Right lobe of liver (tissue), 6 donors: ENCODE measurements around the gene RNPEP. TPM values are rescaled to one million over a fixed set of nuclear protein-coding genes. Genes with fewer than 3 reads are reported as not detected.

Experiments
- ATAC-seq, 4 donors: fragments of 200-7000 bp; cut with Tn5 transposase; one replicate each; pipeline ENCODE4 v1.9.1; 2020; ENCODE audit warnings: mild to moderate bottlenecking in 4 of 4, moderate library complexity in 4 of 4
- DNase-seq, 3 donors: peaks; one replicate each; pipeline ENCODE4 v3.0.0-alpha.2; 2020
- H3K27ac ChIP-seq, 3 donors: fragments of 200-600 bp; one replicate each; pipeline ENCODE4 v1.8.0; 2022
- H3K27me3 ChIP-seq, 2 donors: fragments of 200-600 bp; one replicate each; pipeline ENCODE4 v1.8.0; 2022
- H3K36me3 ChIP-seq, 4 donors: fragments of 200-600 bp; sonication (generic) in 1 of 4; one replicate each; pipeline versions ENCODE4 v1.5.1 to v1.8.0; 2017 to 2022; ENCODE audit warnings: control low read depth in 1 of 4
- H3K4me1 ChIP-seq, 4 donors: fragments of 200-600 bp; sonication (generic) in 1 of 4; one replicate each; pipeline versions ENCODE4 v1.5.1 to v1.8.0; 2017 to 2022; ENCODE audit warnings: control low read depth in 1 of 4
- H3K4me3 ChIP-seq, 3 donors: fragments of 200-600 bp; one replicate each; pipeline ENCODE4 v1.8.0; 2022
- H3K9me3 ChIP-seq, 4 donors: fragments of 200-600 bp; sonication (generic) in 1 of 4; one replicate each; pipeline versions ENCODE4 v1.5.1 to v1.8.0; 2017 to 2022; ENCODE audit warnings: control low read depth in 1 of 4
- CTCF ChIP-seq, 4 donors: fragments of 200-600 bp in 3 of 4; fragments of 450-650 bp in 1 of 4; IDR thresholded peaks; one replicate each; pipeline versions ENCODE4 v1.5.1 to v1.8.0; 2016 to 2022; ENCODE audit warnings: antibody characterized with exemption in 4 of 4, mild to moderate bottlenecking in 2 of 4
- POLR2A ChIP-seq: fragments of 450-650 bp; IDR thresholded peaks from one replicate; pipeline ENCODE4 v1.6.1; 2017; ENCODE audit warnings: antibody characterized with exemption, mild to moderate bottlenecking
- WGBS: methylation state at CpG from one replicate; pipeline ENCODE4 v1.1.6; 2018; ENCODE audit warnings: low coverage, low lambda C conversion rate; ENCODE audit not compliant: insufficient coverage; ENCODE audit errors: missing lambda C conversion rate; 5-methylcytosine and 5-hydroxymethylcytosine counted together
- intact Hi-C, 2 donors: fragments of 100-400 bp; cut with DNase I; formaldehyde crosslinking; loops; one replicate each; pipeline versions ENCODE4 v1.11.2 to v1.14.1; 2022
- total RNA-seq, 6 experiments: library from RNA; depleted of rRNA in 2 of 6; stranded (reverse); fragments of >200 nt in 2 of 6; fragmentation: NEBNext Ultra II Directional in 3 of 6; extraction: Animal tissue kit (Norgen Biotek cat#: 25700) in 3 of 6; gene quantifications; one replicate each; pipeline versions ENCODE4 v1.1.0 to v1.2.4, GENCODE V29; 2016 to 2023
- donor health status: DM: no; HTN: yes; CAD: no.
- donor health status: DM: no; HTN: no; CAD: no.
- donor health status: DM: no; HTN: no; CAD: no.
- donor health status: DM: no; HTN: yes; CAD: no.
- donor health status: DM: no; HTN: yes; CAD: no.

RNPEP gene
- total RNA-seq, 6 experiments from 2014 or later, result 28.9 to 51.5 (median 41.3) TPM

- H3K27me3 ChIP-seq, result no peaks in the 10 kb centered on the region
- DNase-seq (peak in 1 of 3 donors; percentile 37), ATAC-seq (peak in 1 of 4 donors; percentile 4)
- H3K9me3 ChIP-seq, result no peaks in the 10 kb centered on the region
- peaks cover 0 to 38% (median 12%) of the 10 kb centered on the region in 4 donors for H3K36me3 ChIP-seq
- H3K4me3 ChIP-seq, result no peak overlapping the region
- intact Hi-C loops, result loop anchor here in 1 of 2 donors (2.0 kb wide), 1 partner anchor 111 kb away; no protein-coding TSS in a partner anchor
- 56% methylated on average over 8 of the region's 8 CpGs for WGBS
- no peak overlapping the region for H3K27ac ChIP-seq
- peaks cover 0 to 20% (median 9%) of the 10 kb centered on the region in 4 donors for H3K4me1 ChIP-seq
- TF ChIP-seq POLR2A (no peak), CTCF (IDR thresholded peaks at IDR 0.05) (no peak)
Observed at GRCh38 chr1:202007304-202007703, 24.9 kb downstream of the RNPEP start.

GRCh38 chr1:202007805-202008489, 25.5 kb downstream of the RNPEP start:
- ATAC-seq (no peak), DNase-seq (no peak)
- 40% methylated on average over 5 of the region's 11 CpGs for WGBS
- H3K36me3 ChIP-seq, result peaks cover 0 to 38% (median 11%) of the 10 kb centered on the region in 4 donors
- intact Hi-C loops, result loop anchor here in 1 of 2 donors (2.0 kb wide), 1 partner anchor 111 kb away; no protein-coding TSS in a partner anchor
- H3K27ac ChIP-seq, result no peak overlapping the region
- no peak overlapping the region for H3K4me3 ChIP-seq
- H3K27me3 ChIP-seq, result no peaks in the 10 kb centered on the region
- no peaks in the 10 kb centered on the region for H3K9me3 ChIP-seq
- H3K4me1 ChIP-seq, result peaks cover 0 to 26% (median 11%) of the 10 kb centered on the region in 4 donors
- TF ChIP-seq CTCF (IDR thresholded peaks at IDR 0.05), result no peak
- no peak for TF ChIP-seq POLR2A

- peak overlapping the region; percentile 22 to 87 (median 42) for H3K4me3 ChIP-seq
- H3K4me1 ChIP-seq, result peaks cover 0 to 33% (median 14%) of the 10 kb centered on the region in 4 donors
- DNase-seq, result peak; percentile 59 to 86 (median 69)
- H3K27ac ChIP-seq, result peak overlapping the region; percentile 90 to 94 (median 91)
- peak; percentile 58 to 74 (median 68) for ATAC-seq
- 9% methylated on average over 6 of the region's 11 CpGs for WGBS
- no peak for TF ChIP-seq POLR2A
- peak; percentile 88 to 95 (median 91) for TF ChIP-seq CTCF (IDR thresholded peaks at IDR 0.05)
- peaks cover 0 to 38% (median 9%) of the 10 kb centered on the region in 4 donors for H3K36me3 ChIP-seq
- no peaks in the 10 kb centered on the region for H3K27me3 ChIP-seq
- intact Hi-C loops, result no loop called here
- no peaks in the 10 kb centered on the region for H3K9me3 ChIP-seq
Observed at GRCh38 chr1:202009326-202010179, 27.1 kb downstream of the RNPEP start.

- TF ChIP-seq CTCF (IDR thresholded peaks at IDR 0.05) (no peak), POLR2A (peak; percentile 98)
- H3K36me3 ChIP-seq, result peaks cover 0 to 38% (median 11%) of the 10 kb centered on the region in 4 donors
- DNase-seq (peak; percentile 90 to 96 (median 94)), ATAC-seq (peak; percentile 68 to 92 (median 87))
- H3K4me1 ChIP-seq, result peaks cover 0 to 39% (median 14%) of the 10 kb centered on the region in 4 donors
- peak within 1 kb of the TSS; percentile 91 to 96 (median 94) for H3K27ac ChIP-seq
- 53% methylated on average over 3 of the region's 24 CpGs for WGBS
- H3K27me3 ChIP-seq, result no peaks in the 10 kb centered on the region
- intact Hi-C loops, result no loop called here
- H3K4me3 ChIP-seq, result peak within 1 kb of the TSS; percentile 66 to 87 (median 70)
- H3K9me3 ChIP-seq, result no peaks in the 10 kb centered on the region
Observed at GRCh38 chr1:202010180-202011015, 27.9 kb downstream of the RNPEP start, which contains the start of gene ELF3. TSS of gene ELF3 (plus strand) at chr1:202010587. CDS start at chr1:202011137, 550 bp downstream.
